GM19328 (cell line): ENCODE measurements around the gene HOXD11.

ENCODE experiments used
- ATAC-seq: cut with Tn5 transposase; IDR thresholded peaks from one replicate; pipeline ENCODE4 v1.9.1; 2021; ENCODE audit warnings: mild to moderate bottlenecking, moderate library complexity; ENCODE audit not compliant: unreplicated experiment

Gene HOXD11

DNA sequence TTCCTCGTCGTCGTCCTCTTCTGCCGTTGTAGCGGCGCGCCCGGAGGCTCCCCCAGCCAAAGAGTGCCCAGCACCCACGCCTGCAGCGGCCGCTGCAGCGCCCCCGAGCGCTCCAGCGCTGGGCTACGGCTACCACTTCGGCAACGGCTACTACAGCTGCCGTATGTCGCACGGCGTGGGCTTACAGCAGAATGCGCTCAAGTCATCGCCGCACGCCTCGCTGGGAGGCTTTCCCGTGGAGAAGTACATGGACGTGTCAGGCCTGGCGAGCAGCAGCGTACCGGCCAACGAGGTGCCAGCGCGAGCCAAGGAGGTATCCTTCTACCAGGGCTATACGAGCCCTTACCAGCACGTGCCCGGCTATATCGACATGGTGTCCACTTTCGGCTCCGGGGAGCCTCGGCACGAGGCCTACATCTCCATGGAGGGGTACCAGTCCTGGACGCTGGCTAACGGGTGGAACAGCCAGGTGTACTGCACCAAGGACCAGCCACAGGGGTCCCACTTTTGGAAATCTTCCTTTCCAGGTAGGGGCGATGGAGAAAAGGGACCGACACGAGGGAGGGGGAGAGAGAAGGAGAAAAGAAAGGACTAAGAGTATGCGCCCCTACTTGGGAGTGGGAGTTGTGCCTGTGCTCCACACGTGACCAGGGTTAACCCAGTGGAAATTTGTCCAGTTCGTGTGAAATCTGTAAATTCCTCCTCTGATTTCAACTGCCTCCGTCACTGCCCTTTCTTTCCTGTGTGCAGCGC is 13.8 kb upstream of the HOXD11 start:
- ATAC-seq, result no peak

DNA sequence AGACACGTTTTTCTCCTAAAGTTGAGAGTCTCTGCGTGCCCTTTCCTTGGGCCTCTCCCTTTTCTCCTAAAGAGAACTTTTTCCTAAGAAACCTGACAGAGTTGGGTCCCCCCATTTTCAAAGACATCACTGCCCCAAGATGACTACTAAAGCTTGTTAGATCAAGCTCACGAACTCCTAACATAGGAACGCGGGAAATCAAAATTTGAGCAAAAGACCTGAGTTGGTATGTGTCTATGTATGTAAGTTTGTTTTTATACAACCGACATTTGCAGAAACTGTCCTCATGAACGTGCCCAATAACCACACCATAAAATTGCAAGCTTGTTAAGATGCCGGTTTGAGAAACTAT is 13.2 kb upstream of the HOXD11 start:
- no peak for ATAC-seq

DNA sequence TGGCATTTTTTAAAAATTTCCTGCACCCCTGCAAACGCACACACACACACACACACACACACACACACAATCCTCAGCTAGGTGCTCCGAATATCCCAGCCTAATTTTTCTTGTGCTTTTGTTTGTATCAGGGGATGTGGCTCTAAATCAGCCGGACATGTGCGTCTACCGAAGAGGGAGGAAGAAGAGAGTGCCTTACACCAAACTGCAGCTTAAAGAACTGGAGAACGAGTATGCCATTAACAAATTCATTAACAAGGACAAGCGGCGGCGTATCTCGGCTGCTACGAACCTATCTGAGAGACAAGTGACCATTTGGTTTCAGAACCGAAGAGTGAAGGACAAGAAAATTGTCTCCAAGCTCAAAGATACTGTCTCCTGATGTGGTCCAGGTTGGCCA is 12.7 kb upstream of the HOXD11 start:
- ATAC-seq, result no peak

DNA sequence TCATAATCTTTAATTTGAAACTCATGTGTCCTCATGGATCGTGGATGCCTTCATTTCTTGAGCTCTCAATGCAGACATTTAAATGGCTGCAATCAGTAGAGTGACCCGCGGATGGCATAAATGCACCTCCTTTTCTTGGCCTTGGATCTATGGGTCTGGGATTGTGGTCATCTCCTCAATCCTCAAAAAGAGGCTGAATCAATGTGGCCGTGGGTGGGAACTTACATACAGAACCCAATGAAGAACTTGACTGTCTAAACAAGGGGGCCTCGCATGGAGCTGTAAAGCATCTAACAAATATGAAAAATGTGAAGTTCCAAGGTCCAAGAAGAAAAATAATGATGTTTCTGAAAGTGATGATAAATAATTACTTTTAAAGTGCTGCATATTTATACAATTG is 11.7 kb upstream of the HOXD11 start:
- ATAC-seq, result no peak

DNA sequence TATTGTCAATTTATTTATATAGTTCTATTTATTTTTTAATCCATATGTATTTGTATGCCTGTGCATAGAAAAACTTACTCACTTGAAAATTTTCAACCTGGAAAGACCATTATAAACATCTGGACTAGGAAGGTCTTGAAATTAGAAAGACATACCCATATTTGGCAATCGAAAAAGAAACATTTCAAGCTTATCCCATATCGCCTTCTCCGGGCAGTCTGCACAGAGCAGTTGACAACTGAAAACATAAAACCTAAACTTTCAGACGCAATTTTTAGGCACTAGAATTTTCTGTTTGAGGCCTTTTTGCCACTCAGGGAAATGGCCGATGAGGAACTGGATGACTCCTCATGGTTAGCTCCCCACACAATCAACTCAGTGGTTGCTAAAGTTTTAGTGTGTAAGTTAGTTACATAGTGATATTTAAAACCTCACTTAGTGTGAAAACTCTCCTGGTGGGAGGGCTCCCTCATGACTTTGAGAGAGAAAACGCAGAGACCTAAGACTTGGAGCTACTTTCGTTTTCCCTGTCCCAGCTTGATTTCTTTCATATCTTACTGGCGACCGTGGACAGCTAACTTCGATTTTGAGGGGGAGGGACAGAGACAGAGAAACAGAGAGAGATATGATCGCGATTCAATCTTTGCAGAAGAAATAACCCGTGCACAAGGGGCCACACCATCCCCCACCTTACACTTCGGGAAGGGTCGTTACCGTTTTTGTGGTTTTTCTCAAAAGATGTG is 10.7 kb upstream of the HOXD11 start:
- ATAC-seq, result no peak

DNA sequence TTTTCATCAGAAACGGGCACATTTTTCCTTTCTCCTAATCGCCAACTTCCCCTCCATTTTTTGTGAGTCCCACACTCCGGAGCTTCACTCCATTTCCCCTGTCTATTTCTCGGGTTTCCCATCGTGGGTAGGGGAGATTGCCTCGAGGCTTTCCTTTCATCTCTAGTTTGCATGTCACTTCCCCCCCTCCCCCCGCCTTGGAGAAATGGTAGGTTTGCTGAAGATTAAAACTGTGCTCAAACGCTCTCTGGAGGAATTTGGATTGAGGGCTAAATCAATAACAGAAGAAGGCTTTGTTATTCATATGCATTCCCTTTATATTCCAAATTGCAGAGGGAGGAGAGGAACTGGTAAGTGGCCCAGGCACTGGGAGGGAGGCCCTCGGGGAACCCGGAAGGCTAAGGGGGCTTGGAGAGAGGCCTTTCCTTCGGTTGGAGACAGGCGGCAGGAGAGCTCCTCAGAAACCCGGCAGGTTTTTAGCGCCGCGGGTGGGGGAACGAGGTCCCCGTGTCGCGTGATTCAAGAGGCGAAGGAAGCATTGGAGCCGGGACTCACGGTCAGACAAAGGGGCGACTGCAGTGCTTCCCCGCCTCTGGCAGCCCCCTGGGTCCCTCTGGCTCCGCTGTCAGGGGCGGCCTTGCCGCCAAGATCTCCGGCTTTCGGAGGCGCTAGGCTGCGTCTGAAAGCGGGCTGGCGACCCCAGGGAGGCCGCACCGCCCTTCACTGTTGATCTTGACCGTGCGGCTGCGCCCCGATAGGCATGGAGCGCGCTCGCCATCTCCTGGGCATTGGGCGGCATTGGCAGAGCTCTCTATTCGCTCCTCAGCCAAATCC is 9.9 kb upstream of the HOXD11 start:
- ATAC-seq, result no peak

DNA sequence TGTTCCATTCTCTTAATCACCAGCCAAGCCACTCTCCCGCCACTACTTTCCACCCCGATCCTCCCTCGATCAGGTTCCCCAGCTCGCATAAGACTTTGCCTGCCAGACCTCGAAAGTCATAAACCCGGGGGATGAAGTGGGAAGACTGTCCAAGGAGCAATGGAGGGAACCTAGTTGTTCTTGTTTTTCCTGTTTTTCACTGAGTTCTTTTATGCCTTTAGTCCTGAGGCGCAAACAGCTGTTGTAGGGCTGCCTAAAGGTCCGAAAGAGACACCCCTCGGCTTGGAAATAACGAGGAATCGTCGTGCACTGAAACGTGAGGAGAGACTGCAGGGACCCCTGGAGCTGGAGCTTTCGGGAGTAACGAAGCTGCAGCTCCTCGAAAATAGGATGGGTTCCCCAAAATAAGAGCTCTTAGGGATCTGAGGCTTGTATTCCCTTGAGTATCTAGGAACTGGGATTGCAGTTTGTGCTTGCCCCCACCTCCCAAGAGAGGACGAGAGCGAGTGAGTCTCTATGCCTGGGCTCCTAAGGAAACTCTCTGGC is 9.2 kb upstream of the HOXD11 start:
- ATAC-seq, result no peak

DNA sequence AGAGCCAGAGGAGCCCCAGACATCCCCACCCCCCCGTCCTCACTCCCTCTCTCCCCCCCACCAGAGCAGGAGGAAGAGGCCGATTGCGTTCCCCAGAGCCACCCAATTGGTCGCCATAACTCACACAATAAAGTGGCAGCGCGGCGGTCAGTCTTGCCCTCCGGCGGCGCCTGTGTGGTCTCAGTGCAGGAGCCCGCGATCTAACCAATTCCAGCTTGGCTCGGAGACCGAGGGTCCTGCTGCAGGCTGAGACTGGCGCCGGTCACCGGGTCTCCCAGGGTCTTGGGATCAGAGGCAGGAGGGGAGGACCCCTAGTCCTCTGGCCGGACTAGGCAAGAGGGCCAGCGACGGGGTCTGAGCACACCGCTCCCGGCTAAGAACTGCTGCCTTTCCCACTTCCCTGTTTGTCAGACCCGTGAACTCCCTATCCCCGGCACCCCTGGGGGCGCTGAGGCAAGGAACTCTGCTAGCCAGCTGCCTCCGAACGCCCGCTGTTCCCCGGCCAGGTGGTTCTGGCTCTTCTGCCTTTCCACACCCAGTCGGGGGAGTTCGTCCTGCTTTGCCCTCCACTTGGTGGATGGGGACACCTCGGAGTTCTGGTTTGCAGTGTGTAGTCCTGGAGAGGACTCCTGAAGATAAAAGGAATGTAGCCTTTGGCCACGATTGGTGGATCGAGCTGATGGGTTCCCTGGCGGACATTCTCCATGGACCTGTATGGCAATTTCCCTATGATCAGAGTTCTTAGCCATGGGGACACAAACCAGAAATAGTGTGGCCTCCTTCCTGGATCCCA is 8.5 kb upstream of the HOXD11 start:
- ATAC-seq, result no peak

DNA sequence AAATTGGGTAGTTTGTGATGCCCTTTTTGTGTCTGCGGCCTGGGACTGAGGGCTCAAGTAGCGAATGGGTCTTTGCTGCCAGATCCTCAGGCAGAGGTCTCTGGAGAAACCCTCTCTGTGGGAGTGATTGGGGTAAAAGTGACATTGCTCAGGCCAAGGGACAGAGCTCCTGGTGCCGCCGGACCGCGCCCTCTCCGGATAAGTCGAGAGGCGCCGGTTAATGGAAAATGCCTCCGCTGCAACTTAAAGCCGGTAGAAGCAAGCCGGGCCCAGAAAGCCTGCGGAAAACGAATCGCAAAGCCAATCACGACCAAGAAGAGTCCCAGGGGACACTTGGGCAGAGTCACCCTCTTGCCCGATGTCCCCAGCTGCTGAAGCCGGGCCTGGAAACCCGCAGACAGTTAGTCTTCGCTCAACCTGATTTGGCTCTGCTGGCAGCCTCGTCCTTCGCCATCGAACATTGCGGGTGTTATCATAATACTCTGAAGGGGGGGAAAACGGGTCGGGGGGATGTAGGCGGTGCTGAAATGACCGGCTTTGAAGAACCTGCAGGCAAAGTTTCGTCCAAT is 7.8 kb upstream of the HOXD11 start:
- no peak for ATAC-seq

DNA sequence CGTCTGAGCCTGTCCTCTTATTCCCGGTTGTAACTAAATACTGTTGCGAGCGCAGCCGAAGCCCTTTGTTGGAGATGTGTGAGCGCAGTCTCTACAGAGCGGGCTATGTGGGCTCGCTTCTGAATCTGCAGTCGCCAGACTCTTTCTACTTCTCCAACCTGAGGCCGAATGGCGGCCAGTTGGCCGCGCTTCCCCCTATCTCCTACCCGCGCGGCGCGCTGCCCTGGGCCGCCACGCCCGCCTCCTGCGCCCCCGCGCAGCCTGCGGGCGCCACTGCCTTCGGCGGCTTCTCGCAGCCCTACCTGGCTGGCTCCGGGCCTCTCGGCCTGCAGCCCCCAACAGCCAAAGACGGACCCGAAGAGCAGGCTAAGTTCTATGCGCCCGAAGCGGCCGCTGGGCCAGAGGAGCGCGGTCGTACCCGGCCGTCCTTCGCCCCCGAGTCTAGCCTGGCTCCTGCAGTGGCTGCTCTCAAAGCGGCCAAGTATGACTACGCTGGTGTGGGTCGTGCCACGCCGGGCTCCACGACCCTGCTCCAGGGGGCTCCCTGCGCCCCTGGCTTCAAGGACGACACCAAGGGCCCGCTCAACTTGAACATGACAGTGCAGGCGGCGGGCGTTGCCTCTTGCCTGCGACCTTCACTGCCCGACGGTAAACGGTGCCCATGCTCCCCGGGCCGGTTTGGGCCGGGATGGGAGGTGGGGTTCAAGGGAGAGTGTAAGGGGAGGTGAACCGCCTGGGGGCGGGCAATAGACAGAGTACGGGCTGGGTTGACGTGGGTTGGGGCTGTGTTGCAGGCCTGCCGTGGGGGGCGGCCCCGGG is 7.1 kb upstream of the HOXD11 start, which contains the start of gene HOXD12:
Gene HOXD12, plus strand, starts transcription at position 68 of the 819 bp plus-strand sequence. Its CDS starts 7 bp downstream, at position 75.
- no peak for ATAC-seq

DNA sequence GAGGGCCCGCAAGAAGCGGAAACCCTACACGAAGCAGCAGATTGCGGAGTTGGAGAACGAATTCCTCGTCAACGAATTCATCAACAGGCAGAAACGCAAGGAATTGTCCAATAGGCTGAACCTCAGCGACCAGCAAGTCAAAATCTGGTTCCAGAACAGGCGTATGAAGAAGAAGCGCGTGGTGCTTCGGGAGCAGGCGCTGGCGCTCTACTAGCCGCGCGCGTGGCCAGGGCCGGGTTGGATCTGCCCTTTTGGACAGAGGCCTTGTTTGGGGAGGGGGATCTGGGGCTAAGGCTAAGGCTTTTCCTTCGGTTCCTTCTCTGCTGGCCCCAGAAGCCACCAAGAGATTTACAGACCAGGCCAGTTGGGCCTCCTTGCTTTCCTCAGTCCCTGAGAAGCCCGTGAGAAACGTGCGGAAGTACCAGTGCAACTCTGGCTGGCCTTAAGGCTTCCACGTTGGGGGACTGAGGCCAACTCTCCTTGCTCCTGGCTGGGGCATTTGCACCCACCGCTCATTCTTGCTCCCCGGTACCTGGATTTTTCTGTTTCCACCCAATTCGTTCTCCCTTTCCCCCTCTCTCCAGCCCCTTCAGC is 6.4 kb upstream of the HOXD11 start:
- ATAC-seq, result no peak

DNA sequence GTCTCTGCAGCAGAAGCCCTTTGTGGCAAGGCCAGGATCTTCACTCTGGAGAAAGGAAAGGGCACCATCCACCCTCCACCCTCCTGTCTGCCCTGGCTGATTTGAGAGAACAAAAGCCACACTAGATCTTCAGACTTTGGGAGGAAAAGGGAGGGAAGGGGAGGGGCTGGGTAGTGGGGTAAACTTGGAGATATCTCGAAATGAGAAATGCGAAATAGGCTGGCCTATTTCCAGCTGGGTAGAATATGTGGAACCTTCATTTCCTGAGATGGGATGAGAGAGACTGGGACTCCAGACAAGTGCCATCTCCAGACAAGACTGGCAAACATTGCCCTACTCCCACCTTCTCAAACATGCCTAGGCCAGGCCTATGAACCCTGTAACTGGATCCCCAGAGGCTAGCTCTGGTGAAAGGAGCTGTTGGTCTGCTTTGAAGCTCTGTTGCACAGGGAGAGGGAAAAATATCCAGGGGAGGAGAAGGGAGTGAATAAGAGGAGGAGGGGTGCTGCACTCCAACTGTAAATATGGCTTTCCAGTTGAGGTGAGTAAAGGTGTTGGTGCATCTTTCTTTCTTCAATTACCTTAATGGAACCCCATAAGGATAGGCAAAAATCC is 5.8 kb upstream of the HOXD11 start:
- ATAC-seq, result no peak

DNA sequence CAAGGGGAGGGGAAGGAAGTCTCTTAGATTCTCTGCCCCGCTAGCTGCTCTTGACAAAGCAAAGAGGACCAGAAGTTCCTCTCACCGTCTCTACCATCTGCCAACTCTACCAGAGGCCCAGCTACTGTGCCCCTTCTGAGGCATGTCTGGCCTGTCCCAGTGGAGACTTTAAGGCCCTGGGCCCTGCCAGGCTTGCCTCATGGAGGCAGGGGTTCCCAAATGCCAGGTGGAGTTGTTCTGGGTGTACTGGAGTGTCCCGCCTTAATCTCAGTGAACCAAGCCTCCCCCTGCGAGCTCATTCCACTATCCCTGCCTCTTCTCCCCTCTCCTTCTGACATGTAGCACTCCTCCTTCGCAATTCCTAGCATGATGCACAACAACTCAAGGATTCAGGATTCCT is 5.2 kb upstream of the HOXD11 start:
- no peak for ATAC-seq

DNA sequence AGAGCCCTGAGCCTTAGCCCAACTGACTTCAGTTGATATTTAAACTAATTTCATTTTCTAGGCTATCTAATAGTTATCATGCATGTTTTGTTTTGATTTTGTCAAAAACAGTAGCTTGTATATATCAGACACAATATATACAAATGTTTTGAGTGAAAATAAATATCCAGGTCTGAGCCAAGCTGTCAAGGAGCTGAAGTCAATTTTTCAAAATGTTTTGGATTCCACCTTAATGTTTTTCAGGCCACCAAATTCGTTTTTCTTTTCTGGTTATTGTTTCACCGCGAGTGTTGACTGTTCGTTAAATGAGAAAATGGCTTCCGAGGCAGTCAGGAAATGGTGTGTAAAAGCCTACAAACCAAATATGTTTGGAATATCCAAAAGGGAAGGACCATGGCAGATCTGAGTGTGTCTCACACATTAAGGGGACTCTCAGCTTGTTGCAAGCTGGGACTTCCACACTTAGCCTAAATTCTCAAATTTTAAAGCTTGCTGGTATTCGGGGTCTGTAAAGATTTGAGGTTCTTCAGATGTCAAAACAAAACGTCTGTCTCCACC is 4.7 kb upstream of the HOXD11 start:
- no peak for ATAC-seq

DNA sequence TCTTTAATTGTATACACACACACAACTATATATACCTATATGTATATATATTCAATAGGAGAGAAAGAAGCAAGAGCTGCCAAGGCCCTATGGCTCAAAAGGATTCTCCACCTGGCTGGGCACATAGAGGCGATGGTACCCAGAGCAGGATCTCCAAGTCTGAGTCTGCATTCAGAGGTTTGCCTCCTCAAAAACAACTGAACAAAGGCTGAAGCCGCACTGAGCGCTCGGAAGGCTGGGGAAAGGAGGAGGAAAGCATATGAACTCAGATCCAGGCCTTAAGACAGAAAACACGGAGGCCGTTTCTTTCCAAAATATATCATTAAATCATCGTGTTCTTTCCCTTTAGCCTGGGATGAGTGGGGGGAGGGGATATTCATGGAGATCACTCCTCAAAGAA is 3.9 kb upstream of the HOXD11 start:
- no peak for ATAC-seq

DNA sequence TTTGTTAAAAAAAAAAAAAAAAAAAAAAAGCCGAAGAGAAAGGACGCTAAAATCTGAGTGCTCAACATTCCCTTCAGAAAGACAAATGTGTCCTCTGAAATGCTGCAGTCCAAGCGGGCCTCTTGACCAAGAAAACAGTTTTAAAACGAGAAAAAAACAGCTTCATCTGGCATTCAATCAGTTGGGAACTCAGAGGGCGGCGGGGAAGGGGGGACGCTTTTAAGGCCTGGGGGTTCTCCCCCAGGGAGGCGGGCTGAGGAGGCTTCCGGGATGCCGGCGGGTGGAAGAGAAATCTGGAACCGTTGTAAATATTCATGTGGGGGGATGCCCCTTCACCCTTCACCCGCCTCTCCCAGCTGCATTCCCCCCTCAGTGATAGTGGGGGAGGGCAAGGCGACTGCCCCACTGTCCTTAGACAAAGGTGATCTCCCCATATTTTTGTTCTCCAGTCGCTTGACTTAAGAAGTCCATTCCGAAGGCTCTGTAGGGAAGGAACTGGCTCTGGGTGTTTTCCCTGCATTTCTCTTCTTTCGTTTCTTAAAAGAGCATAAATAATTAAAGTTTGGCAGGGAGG is 3.3 kb upstream of the HOXD11 start:
- no peak for ATAC-seq

DNA sequence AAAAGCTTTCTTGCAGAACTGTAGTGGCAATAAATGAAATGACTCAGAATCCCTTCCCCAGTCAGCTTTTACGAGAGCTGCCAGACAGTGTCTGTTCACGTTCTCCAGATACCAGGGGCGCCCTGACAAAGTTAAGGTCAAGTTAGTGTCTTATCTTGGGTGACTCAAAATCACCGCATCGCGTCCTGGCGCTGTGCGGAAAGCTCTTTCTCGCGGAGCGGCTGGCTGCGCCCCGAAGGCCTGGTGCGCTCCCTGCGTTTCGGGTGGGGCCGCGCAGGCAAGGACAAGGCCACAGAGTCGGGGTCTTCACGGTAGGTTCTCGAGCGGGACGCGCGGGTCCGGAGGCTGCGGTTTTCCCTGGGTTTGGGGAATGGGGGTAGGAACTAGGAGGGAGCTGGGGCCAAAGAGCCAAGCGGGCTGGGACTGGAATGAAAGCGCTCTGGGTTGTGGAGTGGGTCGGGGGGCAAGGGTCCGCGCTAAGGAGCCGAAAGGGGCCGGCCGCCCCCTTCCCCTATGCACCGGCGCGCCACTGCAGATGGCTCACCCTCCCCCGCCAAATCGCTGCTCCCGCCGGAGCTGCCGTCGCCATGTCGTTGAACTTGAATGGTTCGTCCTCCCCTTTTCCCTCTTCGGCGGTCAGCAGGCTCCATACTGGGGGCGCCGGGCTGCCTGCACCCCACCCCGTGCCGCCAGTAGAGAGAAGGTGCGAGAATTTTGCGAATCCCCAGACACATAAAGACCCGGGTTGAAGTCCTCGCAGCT is 2.6 kb upstream of the HOXD11 start:
- no peak for ATAC-seq
